Esophagus squamous epithelium (tissue), 4 donors: ENCODE results near the gene CPA2.

ENCODE experiments used
- POLR2A ChIP-seq, 4 donors: fragments of 450-650 bp; IDR thresholded peaks; one replicate each; pipeline ENCODE4 v1.6.1; 2017; ENCODE audit warnings: antibody characterized with exemption in 4 of 4, mild to moderate bottlenecking in 4 of 4, moderate library complexity in 3 of 4
- TF ChIP-seq, protein P1 (sequence below), 6 experiments: fragments of 450-650 bp in 4 of 6; fragments of 200-600 bp in 2 of 6; sonication (generic) in 2 of 6; IDR thresholded peaks; one replicate each; pipeline ENCODE4 v1.5.1; 2016 to 2019; ENCODE audit warnings: antibody characterized with exemption in 6 of 6, mild to moderate bottlenecking in 4 of 6, moderate library complexity in 4 of 6

DNA sequence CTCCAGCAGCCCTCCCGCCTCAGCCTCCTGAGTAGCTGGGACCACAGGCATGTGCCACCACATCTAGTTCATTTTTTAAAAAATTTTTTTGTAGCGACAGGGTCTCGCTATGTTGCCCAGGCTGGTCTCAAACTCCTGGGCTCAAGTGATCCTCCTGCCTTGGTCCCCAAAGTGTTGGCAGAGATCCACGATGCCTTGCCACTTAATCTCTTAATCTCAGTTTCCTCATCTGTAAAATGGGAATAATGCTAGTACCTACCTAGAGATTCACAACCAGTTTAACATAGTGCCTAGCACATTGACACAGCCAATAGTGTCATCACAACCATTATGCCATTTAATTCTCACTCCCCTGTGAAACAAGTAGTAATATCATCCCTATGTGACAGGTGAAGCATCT is 21.5 kb downstream of the CPA2 start:
- no peak for TF ChIP-seq POLR2A (IDR thresholded peaks at IDR 0.05)
- TF ChIP-seq, protein P1, sequence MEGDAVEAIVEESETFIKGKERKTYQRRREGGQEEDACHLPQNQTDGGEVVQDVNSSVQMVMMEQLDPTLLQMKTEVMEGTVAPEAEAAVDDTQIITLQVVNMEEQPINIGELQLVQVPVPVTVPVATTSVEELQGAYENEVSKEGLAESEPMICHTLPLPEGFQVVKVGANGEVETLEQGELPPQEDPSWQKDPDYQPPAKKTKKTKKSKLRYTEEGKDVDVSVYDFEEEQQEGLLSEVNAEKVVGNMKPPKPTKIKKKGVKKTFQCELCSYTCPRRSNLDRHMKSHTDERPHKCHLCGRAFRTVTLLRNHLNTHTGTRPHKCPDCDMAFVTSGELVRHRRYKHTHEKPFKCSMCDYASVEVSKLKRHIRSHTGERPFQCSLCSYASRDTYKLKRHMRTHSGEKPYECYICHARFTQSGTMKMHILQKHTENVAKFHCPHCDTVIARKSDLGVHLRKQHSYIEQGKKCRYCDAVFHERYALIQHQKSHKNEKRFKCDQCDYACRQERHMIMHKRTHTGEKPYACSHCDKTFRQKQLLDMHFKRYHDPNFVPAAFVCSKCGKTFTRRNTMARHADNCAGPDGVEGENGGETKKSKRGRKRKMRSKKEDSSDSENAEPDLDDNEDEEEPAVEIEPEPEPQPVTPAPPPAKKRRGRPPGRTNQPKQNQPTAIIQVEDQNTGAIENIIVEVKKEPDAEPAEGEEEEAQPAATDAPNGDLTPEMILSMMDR (IDR thresholded peaks at IDR 0.05), result no peak
